K562 (cell line): ENCODE measurements around the gene NAV2. TPM values are rescaled to one million over a fixed set of nuclear protein-coding genes. Genes with fewer than 3 reads are reported as not detected.

Source experiments
- ATAC-seq: fragments of 200-7000 bp; cut with Tn5 transposase; 3 replicates; pipeline ENCODE4 v1.9.1; 2020; ENCODE audit warnings: moderate library complexity
- BruUV-seq: library from RNA; stranded (reverse); fragments of 400-500 nt; replicated peaks from 2 replicates; lab custom pipeline; 2021; lab: Mats Ljungman, UMichigan
- CTCF ChIA-PET: fragments of 300-600 bp; formaldehyde crosslinking; extraction: SDS; loops from one replicate; lab custom pipeline; 2021; ENCODE audit warnings: low intra/inter-chr PET ratio; lab: Yijun Ruan, JAX
- POLR2A ChIA-PET: fragments of 300-600, 350-650 bp; sonication (Branson Sonifier 250); formaldehyde crosslinking; extraction: SDS; loops from one replicate; lab custom pipeline; 2021; ENCODE audit warnings: antibody characterized with exemption, inconsistent platforms; lab: Yijun Ruan, JAX
- DNase-seq, 4 experiments: peaks; one replicate each; pipeline versions ENCODE4 v3.0.0 to v3.0.0-alpha.2; 2011 to 2018; ENCODE audit warnings: low spot score in 3 of 4, mixed read lengths in 3 of 4; ENCODE audit errors: extremely low read depth in 1 of 4
- FAIRE-seq: peaks from 2 replicates; lab custom pipeline; 2011; peaks lifted over from hg19 to GRCh38; lab: Jason Lieb, UNC
- H2AFZ ChIP-seq: 2 replicates; pipeline ENCODE4 v1.6.0; 2011; ENCODE audit warnings: low read depth, low read length, control low read depth, inconsistent platforms
- H3K27ac ChIP-seq: fragments of 200-600 bp; 3 replicates; pipeline ENCODE4 v1.8.0; 2011; ENCODE audit warnings: low read depth, mild to moderate bottlenecking, control low read depth, inconsistent platforms, low read length, moderate library complexity, mixed read lengths; ENCODE audit errors: extremely low read depth
- H3K27me3 ChIP-seq, 2 experiments: fragments of 300-600 bp in 1 of 2; 2 replicates in 1 of 2; 3 replicates in 1 of 2; pipeline versions ENCODE4 v1.6.0 to v1.8.0; 2011; ENCODE audit warnings: inconsistent platforms in 2 of 2, low read length in 2 of 2, mild to moderate bottlenecking in 1 of 2, mixed read lengths in 1 of 2, moderate library complexity in 1 of 2; ENCODE audit not compliant: control insufficient read depth in 2 of 2, insufficient read depth in 2 of 2
- H3K36me3 ChIP-seq: fragments of 300-600 bp; 3 replicates; pipeline ENCODE4 v1.8.0; 2011; ENCODE audit warnings: mild to moderate bottlenecking, low read length, inconsistent platforms; ENCODE audit not compliant: control insufficient read depth, insufficient read depth
- H3K4me1 ChIP-seq, 2 experiments: fragments of 200-600 bp in 1 of 2; replicated peaks in 1 of 2; 2 replicates in 1 of 2; 3 replicates in 1 of 2; pipeline versions ENCODE4 v1.5.1 to v1.8.0; 2011; ENCODE audit warnings: inconsistent platforms in 2 of 2, low read length in 2 of 2, mild to moderate bottlenecking in 1 of 2, mixed read lengths in 1 of 2, moderate library complexity in 1 of 2; ENCODE audit not compliant: control insufficient read depth in 2 of 2, insufficient read depth in 2 of 2
- H3K4me2 ChIP-seq: 2 replicates; pipeline ENCODE4 v1.6.1; 2011; ENCODE audit warnings: low read length, control low read depth, inconsistent platforms, mixed read lengths; ENCODE audit not compliant: insufficient read depth
- H3K4me3 ChIP-seq: fragments of 200-600 bp; sonication (generic), shearing (Covaris generic); 2 replicates; pipeline ENCODE4 v1.5.1; 2016; ENCODE audit warnings: control low read depth, inconsistent platforms
- H3K79me2 ChIP-seq: fragments of 200-600 bp; 3 replicates; pipeline ENCODE4 v1.8.0; 2011; ENCODE audit warnings: low read length, inconsistent platforms; ENCODE audit not compliant: control insufficient read depth, insufficient read depth
- H3K9ac ChIP-seq, 2 experiments: 2 replicates each; pipeline versions ENCODE4 v1.6.0 to v1.6.1; 2011; ENCODE audit warnings: low read depth in 2 of 2, low read length in 2 of 2, control low read depth in 1 of 2, inconsistent platforms in 1 of 2, mild to moderate bottlenecking in 1 of 2, mixed read lengths in 1 of 2; ENCODE audit not compliant: insufficient read depth in 1 of 2
- H3K9me1 ChIP-seq: one replicate; pipeline ENCODE4 v1.6.0; 2011; ENCODE audit warnings: inconsistent platforms, mild to moderate bottlenecking, low read length, moderate library complexity; ENCODE audit not compliant: control insufficient read depth, insufficient read depth
- H3K9me3 ChIP-seq: replicated peaks from 2 replicates; pipeline ENCODE4 v1.5.1; 2011; ENCODE audit warnings: low read depth, low read length, inconsistent platforms; ENCODE audit not compliant: control insufficient read depth, insufficient read depth
- H4K20me1 ChIP-seq: replicated peaks from 2 replicates; pipeline ENCODE4 v1.6.1; 2011; ENCODE audit warnings: low read length, inconsistent platforms, mixed read lengths; ENCODE audit not compliant: control insufficient read depth, insufficient read depth
- COPS2 ChIP-seq: fragments of 450-650 bp; conservative IDR thresholded peaks from 2 replicates; pipeline ENCODE4 v1.6.1; 2016; ENCODE audit warnings: mild to moderate bottlenecking, moderate library complexity
- SP1 ChIP-seq: sonication (generic); formaldehyde crosslinking; IDR thresholded peaks from 2 replicates; pipeline ENCODE4 v1.8.1; 2022; ENCODE audit warnings: mild to moderate bottlenecking, missing genetic modification reagents
- SRSF9 ChIP-seq: fragments of 200-400 bp; formaldehyde crosslinking; IDR thresholded peaks from 2 replicates; pipeline ENCODE4 v1.6.1; 2017; ENCODE audit warnings: low read depth, low read length, borderline replicate concordance
- ZBED1 ChIP-seq: IDR thresholded peaks from 2 replicates; pipeline ENCODE4 v1.6.1; 2014
- ZBTB7A ChIP-seq: IDR thresholded peaks from 2 replicates; pipeline ENCODE4 v1.6.1; 2011; ENCODE audit warnings: low read depth, mild to moderate bottlenecking, low read length, moderate library complexity, borderline replicate concordance; ENCODE audit not compliant: control insufficient read depth
- WGBS: fragments of 100-300 bp; shearing (Covaris generic); methylation state at CpG from one replicate; pipeline ENCODE4 v1.1.6; 2016; ENCODE audit warnings: low coverage, mixed read lengths; ENCODE audit not compliant: insufficient coverage; ENCODE audit errors: missing lambda C conversion rate; 5-methylcytosine and 5-hydroxymethylcytosine counted together
- in situ Hi-C: fragments of 300-500 bp; cut with MboI; formaldehyde crosslinking; loops from 4 replicates; pipeline ENCODE4 v1.15.0; 2018; ENCODE audit warnings: inconsistent platforms, mixed read lengths
- intact Hi-C: fragments of 100-400 bp; cut with micrococcal nuclease; formaldehyde crosslinking; loops from 2 replicates; pipeline ENCODE4 v1.14.2; 2022
- polyA plus RNA-seq, 8 experiments: library from polyadenylated mRNA; depleted of rRNA in 4 of 8; stranded (reverse) in 5 of 8; unstranded in 3 of 8; fragments of >200 nt; fragmentation: Nextera tagmentation in 2 of 8; fragmentation: Illumina TruSeq in 1 of 8; extraction: Ambion mirVana in 2 of 8; extraction: Trizol in 1 of 8; gene quantifications; 2 replicates each; pipeline versions ENCODE4 v1.2.1 to v1.2.3, GENCODE V29; 2011 to 2014; ENCODE audit warnings: inconsistent platforms in 1 of 8, missing spikeins in 1 of 8
- total RNA-seq, 7 experiments: library from RNA; depleted of rRNA in 6 of 7; stranded (reverse); fragments of >200 nt in 6 of 7; fragmentation: Illumina TruSeq in 2 of 7; extraction: Trizol in 2 of 7; gene quantifications; 2 replicates each; pipeline versions ENCODE4 v1.2.1 to v1.2.3, GENCODE V29; 2011 to 2021; ENCODE audit warnings: low replicate concordance in 1 of 7
- TF ChIP-seq, protein P1 (sequence below): fragments of 250-450 bp; sonication (Bioruptor Pico); IDR thresholded peaks from 2 replicates; pipeline ENCODE4 v1.5.0; 2020; ENCODE audit warnings: mild to moderate bottlenecking
- TF ChIP-seq, protein P2 (sequence below): sonication (generic); formaldehyde crosslinking; IDR thresholded peaks from 2 replicates; pipeline ENCODE4 v1.8.0; 2022; ENCODE audit warnings: mild to moderate bottlenecking, missing genetic modification reagents

Gene NAV2
- total and polyA plus RNA-seq, 9 of the 15 experiments (the other 6 are each of a cell fraction or from before 2014, with no cell fraction given): 0.03 to 0.35 (median 0.05) TPM

DNA sequence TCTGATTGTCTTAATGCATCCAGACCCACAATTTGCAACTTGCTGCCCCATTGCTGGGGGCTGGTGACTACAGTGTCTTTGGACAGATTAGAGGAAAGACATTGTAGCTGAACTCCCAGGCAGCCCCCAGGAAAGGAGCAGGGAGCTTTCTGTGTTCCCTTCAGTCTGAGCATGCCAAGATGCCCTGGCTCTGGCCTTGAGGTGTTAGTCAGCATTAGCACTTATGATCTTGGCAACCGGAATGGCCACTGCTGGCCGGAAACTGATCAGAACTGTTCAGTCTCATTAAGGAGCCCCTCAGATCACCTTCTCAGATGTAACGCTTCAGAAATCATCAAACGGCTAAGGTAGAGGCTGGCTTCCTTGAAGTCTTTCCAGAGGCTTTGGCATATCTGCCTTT, 195.2 kb downstream of the NAV2 start:
- Histone ChIP-seq H3K4me3 (no peak overlapping the region), H3K9me3 (no peaks in the 10 kb centered on the region), H2AFZ (no peak overlapping the region), H3K9me1 (peaks cover 3% of the 10 kb centered on the region), H3K4me1 (no peaks in the 10 kb centered on the region), H3K4me2 (no peak overlapping the region), H4K20me1 (no peaks in the 10 kb centered on the region), H3K27me3 (peaks cover 6 to 9% of the 10 kb centered on the region in 2 experiments; a peak in 4 of 5 replicates), H3K79me2 (no peaks in the 10 kb centered on the region), H3K9ac (no peak overlapping the region), H3K27ac (no peak overlapping the region), H3K36me3 (no peaks in the 10 kb centered on the region)
- 0% methylated on average over 4 of the region's 4 CpGs for WGBS
- ChIA-PET CTCF (interaction anchor here (0.6 kb wide), 1 partner anchor 837 kb away, joined by 4 read pairs; no protein-coding TSS in a partner anchor), POLR2A (interaction anchor here (0.6 kb wide), 1 partner anchor 29 kb away, joined by 3 read pairs; no protein-coding TSS in a partner anchor)
- TF ChIP-seq, protein P1, sequence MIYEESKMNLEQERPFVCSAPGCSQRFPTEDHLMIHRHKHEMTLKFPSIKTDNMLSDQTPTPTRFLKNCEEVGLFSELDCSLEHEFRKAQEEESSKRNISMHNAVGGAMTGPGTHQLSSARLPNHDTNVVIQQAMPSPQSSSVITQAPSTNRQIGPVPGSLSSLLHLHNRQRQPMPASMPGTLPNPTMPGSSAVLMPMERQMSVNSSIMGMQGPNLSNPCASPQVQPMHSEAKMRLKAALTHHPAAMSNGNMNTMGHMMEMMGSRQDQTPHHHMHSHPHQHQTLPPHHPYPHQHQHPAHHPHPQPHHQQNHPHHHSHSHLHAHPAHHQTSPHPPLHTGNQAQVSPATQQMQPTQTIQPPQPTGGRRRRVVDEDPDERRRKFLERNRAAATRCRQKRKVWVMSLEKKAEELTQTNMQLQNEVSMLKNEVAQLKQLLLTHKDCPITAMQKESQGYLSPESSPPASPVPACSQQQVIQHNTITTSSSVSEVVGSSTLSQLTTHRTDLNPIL (CRISPR knock-in tag): no peak
- intact Hi-C loops: loop anchor here (5.0 to 10.0 kb wide), 2 partner anchors 163 to 429 kb away; no protein-coding TSS in a partner anchor
- ATAC-seq (no peak), DNase-seq (no peak), FAIRE-seq (no peak)
- no TSS peak for BruUV-seq
- in situ Hi-C loops: loop anchor here (10.0 kb wide), 1 partner anchor 833 kb away; no protein-coding TSS in a partner anchor

DNA sequence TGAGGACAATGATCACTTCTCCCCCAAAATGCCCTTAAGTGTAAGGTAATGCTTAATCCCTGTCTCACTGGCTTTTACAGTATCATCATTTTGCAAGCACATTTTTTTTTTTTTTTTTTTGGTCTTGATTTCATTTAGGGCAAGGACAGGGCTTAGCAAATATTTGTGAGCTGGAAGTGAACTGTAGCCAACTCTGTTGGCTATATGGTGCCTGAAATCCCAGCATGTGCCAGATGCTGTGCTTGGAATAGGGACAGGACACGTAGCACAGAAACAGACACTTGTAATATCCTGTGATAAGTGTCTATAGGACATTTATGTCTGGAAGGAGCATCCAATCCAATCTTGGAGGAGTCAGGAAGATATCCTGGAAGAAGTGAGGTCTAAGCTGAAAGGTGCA, 198.3 kb downstream of the NAV2 start:
- H4K20me1 ChIP-seq: no peaks in the 10 kb centered on the region
- H3K9me3 ChIP-seq: no peaks in the 10 kb centered on the region
- H3K36me3 ChIP-seq: no peaks in the 10 kb centered on the region
- CTCF ChIA-PET: no interaction called here
- no peaks in the 10 kb centered on the region for H3K79me2 ChIP-seq
- POLR2A ChIA-PET: interaction anchor here (1.1 kb wide), 1 partner anchor 8 kb away, joined by 3 read pairs; no protein-coding TSS in a partner anchor
- no peak overlapping the region for H3K4me3 ChIP-seq
- intact Hi-C loops (no loop called here), in situ Hi-C loops (no loop called here)
- H3K27ac ChIP-seq: no peak overlapping the region
- H3K9ac ChIP-seq: no peak overlapping the region
- BruUV-seq: no TSS peak
- H3K9me1 ChIP-seq: peaks cover 3% of the 10 kb centered on the region
- H3K4me2 ChIP-seq: no peak overlapping the region
- WGBS: 0% methylated on average over 1 of the region's 1 CpG
- no peak for DNase-seq
- no peaks in the 10 kb centered on the region for H3K4me1 ChIP-seq
- no peak overlapping the region for H2AFZ ChIP-seq
- peaks cover 16 to 17% of the 10 kb centered on the region in 2 experiments; a peak in 4 of 5 replicates for H3K27me3 ChIP-seq
- no peak for ATAC-seq
- FAIRE-seq: no peak
- TF ChIP-seq ZBTB7A: no peak
- TF ChIP-seq, protein P2, sequence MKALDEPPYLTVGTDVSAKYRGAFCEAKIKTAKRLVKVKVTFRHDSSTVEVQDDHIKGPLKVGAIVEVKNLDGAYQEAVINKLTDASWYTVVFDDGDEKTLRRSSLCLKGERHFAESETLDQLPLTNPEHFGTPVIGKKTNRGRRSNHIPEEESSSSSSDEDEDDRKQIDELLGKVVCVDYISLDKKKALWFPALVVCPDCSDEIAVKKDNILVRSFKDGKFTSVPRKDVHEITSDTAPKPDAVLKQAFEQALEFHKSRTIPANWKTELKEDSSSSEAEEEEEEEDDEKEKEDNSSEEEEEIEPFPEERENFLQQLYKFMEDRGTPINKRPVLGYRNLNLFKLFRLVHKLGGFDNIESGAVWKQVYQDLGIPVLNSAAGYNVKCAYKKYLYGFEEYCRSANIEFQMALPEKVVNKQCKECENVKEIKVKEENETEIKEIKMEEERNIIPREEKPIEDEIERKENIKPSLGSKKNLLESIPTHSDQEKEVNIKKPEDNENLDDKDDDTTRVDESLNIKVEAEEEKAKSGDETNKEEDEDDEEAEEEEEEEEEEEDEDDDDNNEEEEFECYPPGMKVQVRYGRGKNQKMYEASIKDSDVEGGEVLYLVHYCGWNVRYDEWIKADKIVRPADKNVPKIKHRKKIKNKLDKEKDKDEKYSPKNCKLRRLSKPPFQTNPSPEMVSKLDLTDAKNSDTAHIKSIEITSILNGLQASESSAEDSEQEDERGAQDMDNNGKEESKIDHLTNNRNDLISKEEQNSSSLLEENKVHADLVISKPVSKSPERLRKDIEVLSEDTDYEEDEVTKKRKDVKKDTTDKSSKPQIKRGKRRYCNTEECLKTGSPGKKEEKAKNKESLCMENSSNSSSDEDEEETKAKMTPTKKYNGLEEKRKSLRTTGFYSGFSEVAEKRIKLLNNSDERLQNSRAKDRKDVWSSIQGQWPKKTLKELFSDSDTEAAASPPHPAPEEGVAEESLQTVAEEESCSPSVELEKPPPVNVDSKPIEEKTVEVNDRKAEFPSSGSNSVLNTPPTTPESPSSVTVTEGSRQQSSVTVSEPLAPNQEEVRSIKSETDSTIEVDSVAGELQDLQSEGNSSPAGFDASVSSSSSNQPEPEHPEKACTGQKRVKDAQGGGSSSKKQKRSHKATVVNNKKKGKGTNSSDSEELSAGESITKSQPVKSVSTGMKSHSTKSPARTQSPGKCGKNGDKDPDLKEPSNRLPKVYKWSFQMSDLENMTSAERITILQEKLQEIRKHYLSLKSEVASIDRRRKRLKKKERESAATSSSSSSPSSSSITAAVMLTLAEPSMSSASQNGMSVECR (CRISPR knock-in tag): no peak
- no peak for TF ChIP-seq SP1 (CRISPR knock-in tag)
- no peak for TF ChIP-seq COPS2
- no peak for TF ChIP-seq ZBED1
- no peak for TF ChIP-seq SRSF9
